ENCODE data around the gene CAMK2D.

DNA sequence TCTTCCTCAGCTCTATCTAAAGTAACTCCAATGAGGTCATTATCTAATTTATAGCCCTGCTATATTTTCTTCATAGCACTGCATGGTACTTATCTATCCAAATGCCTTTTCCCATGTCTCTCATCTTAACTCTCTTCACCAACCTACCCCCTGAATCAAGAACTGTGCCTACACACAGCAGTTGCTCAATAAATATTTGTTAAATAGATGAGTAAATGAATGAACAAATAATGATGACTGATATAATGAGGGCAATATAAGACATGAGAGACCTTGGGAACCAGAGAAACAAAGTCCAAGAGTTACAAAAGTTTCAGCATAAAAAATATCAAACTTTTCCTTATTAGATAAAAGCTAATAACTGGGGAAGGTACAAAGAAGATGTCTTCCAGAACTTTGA is 19.6 kb downstream of the CAMK2D start:
- TF ChIP-seq, protein P1, sequence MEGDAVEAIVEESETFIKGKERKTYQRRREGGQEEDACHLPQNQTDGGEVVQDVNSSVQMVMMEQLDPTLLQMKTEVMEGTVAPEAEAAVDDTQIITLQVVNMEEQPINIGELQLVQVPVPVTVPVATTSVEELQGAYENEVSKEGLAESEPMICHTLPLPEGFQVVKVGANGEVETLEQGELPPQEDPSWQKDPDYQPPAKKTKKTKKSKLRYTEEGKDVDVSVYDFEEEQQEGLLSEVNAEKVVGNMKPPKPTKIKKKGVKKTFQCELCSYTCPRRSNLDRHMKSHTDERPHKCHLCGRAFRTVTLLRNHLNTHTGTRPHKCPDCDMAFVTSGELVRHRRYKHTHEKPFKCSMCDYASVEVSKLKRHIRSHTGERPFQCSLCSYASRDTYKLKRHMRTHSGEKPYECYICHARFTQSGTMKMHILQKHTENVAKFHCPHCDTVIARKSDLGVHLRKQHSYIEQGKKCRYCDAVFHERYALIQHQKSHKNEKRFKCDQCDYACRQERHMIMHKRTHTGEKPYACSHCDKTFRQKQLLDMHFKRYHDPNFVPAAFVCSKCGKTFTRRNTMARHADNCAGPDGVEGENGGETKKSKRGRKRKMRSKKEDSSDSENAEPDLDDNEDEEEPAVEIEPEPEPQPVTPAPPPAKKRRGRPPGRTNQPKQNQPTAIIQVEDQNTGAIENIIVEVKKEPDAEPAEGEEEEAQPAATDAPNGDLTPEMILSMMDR (conservative IDR thresholded peaks at IDR 0.05; ENCODE audit: low read depth, low read length): no peak
- TF ChIP-seq EZH2 (IDR thresholded peaks at IDR 0.05; ENCODE audit: low read length, unreplicated experiment) (no peak), EZH2phosphoT487 (IDR thresholded peaks at IDR 0.05; ENCODE audit: borderline replicate concordance, low read length) (no peak)
